ENCODE measurements around the gene NRG4. TPM values are rescaled to one million over a fixed set of nuclear protein-coding genes. Genes with fewer than 3 reads are reported as not detected.

The NRG4 gene
- polyA plus RNA-seq, 2 donors: 0.79 to 2.1 TPM

GRCh38 chr15:75930866-75931265 is 81.4 kb downstream of the NRG4 start:
- Histone ChIP-seq H3K27me3 (ENCODE audit: control insufficient read depth in 1 of 2, insufficient read depth in 2 of 2, low read length in 2 of 2) (no peaks in the 10 kb centered on the region), H3K36me3 (ENCODE audit: control insufficient read depth in 2 of 2, insufficient read depth in 2 of 2, low read length in 1 of 2) (no peaks in the 10 kb centered on the region), H3K4me3 (ENCODE audit: low read depth in 1 of 2, low read length in 2 of 2) (no peak overlapping the region), H3K9me3 (ENCODE audit: control insufficient read depth in 2 of 2, insufficient read depth in 1 of 2, low read depth in 1 of 2, low read length in 1 of 2) (no peaks in the 10 kb centered on the region), H3K4me1 (ENCODE audit: control insufficient read depth in 2 of 2, insufficient read depth in 2 of 2, low read length in 1 of 2) (no peaks in the 10 kb centered on the region), H3K27ac (ENCODE audit: low read depth in 2 of 2, low read length in 1 of 2) (no peak overlapping the region)
- 93 to 95% methylated on average over 2 of the region's 2 CpGs for WGBS, 2 donors

DNA sequence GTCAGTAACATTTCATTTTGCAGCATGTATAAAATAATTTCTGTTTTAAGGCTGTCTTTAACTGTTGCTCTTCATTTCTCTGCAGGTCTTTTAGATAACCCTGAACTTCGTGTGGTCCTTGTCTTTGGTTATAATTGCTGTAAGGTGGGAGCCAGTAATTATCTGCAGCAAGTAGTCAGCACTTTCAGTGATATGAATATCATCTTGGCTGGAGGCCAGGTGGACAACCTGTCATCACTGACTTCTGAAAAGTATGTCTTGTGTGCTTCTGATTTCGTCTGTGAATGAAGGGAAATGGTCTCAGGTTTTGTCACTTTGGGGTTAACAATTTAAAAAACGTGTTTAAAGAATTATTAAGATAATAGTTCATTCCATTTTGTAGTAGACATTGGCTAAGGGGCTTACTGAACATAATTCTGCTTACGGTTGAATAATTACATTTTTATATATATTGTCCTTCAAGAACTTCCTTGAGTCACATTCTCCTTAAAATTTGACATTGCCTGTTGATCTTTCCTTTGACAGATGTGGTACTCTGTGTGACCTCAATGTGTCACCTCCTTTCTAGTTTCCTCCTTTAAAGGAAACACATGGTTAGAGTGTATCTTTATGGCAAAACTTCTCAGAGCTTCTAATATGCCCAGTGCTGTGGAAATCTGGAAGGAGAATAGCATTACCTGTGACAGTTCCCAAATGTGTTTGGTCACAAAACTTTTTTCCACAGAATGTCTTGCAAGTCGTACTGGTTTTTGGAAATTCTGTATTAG is 82.2 kb downstream of the NRG4 start:
- H3K4me3 ChIP-seq (ENCODE audit: low read depth in 1 of 2, low read length in 2 of 2): no peak overlapping the region
- H3K36me3 ChIP-seq (ENCODE audit: control insufficient read depth in 2 of 2, insufficient read depth in 2 of 2, low read length in 1 of 2): no peaks in the 10 kb centered on the region
- H3K27ac ChIP-seq (ENCODE audit: low read depth in 2 of 2, low read length in 1 of 2): no peak overlapping the region
- no peaks in the 10 kb centered on the region for H3K4me1 ChIP-seq (ENCODE audit: control insufficient read depth in 2 of 2, insufficient read depth in 2 of 2, low read length in 1 of 2)
- 68 to 69% methylated on average over 5 of the region's 5 CpGs for WGBS, 2 donors
- no peaks in the 10 kb centered on the region for H3K27me3 ChIP-seq (ENCODE audit: control insufficient read depth in 1 of 2, insufficient read depth in 2 of 2, low read length in 2 of 2)
- no peaks in the 10 kb centered on the region for H3K9me3 ChIP-seq (ENCODE audit: control insufficient read depth in 2 of 2, insufficient read depth in 1 of 2, low read depth in 1 of 2, low read length in 1 of 2)

- H3K27me3 ChIP-seq (ENCODE audit: control insufficient read depth in 1 of 2, insufficient read depth in 2 of 2, low read length in 2 of 2): no peaks in the 10 kb centered on the region
- WGBS, 2 donors: 73 to 78% methylated on average over 9 of the region's 9 CpGs
- no peaks in the 10 kb centered on the region for H3K4me1 ChIP-seq (ENCODE audit: control insufficient read depth in 2 of 2, insufficient read depth in 2 of 2, low read length in 1 of 2)
- H3K9me3 ChIP-seq (ENCODE audit: control insufficient read depth in 2 of 2, insufficient read depth in 1 of 2, low read depth in 1 of 2, low read length in 1 of 2): no peaks in the 10 kb centered on the region
- no peak overlapping the region for H3K4me3 ChIP-seq (ENCODE audit: low read depth in 1 of 2, low read length in 2 of 2)
- H3K36me3 ChIP-seq (ENCODE audit: control insufficient read depth in 2 of 2, insufficient read depth in 2 of 2, low read length in 1 of 2): no peaks in the 10 kb centered on the region
- no peak overlapping the region for H3K27ac ChIP-seq (ENCODE audit: low read depth in 2 of 2, low read length in 1 of 2)
These were observed 83.3 kb downstream of the NRG4 start for GRCh38 chr15:75928680-75929608.

DNA sequence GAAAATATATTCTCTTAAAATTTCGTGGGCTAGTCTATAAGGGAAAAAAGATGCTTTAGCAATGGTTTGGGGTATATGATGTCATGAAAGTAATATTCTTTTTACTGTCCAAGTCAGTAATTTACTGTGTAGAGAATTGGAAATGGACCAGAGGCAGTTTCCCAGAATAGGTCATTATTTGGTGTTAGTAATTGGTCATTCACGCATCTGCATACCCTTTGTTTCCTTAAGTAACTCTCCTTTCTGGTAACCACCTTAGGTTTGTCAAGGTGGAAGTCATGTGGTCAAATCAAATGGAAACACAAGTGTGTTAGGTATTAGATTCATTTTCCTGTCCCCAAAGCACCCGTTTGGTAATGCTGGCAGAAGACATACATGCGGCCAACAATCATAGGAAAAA is 84.6 kb downstream of the NRG4 start:
- Histone ChIP-seq H3K27ac (ENCODE audit: low read depth in 2 of 2, low read length in 1 of 2) (no peak overlapping the region), H3K27me3 (ENCODE audit: control insufficient read depth in 1 of 2, insufficient read depth in 2 of 2, low read length in 2 of 2) (no peaks in the 10 kb centered on the region), H3K36me3 (ENCODE audit: control insufficient read depth in 2 of 2, insufficient read depth in 2 of 2, low read length in 1 of 2) (peaks cover 0 to 2% of the 10 kb centered on the region in 2 donors), H3K4me3 (ENCODE audit: low read depth in 1 of 2, low read length in 2 of 2) (no peak overlapping the region), H3K9me3 (ENCODE audit: control insufficient read depth in 2 of 2, insufficient read depth in 1 of 2, low read depth in 1 of 2, low read length in 1 of 2) (no peaks in the 10 kb centered on the region), H3K4me1 (ENCODE audit: control insufficient read depth in 2 of 2, insufficient read depth in 2 of 2, low read length in 1 of 2) (peaks cover 0 to under 1% of the 10 kb centered on the region in 2 donors)
- 86 to 87% methylated on average over 4 of the region's 4 CpGs for whole genome bisulfite sequencing, 2 donors

DNA sequence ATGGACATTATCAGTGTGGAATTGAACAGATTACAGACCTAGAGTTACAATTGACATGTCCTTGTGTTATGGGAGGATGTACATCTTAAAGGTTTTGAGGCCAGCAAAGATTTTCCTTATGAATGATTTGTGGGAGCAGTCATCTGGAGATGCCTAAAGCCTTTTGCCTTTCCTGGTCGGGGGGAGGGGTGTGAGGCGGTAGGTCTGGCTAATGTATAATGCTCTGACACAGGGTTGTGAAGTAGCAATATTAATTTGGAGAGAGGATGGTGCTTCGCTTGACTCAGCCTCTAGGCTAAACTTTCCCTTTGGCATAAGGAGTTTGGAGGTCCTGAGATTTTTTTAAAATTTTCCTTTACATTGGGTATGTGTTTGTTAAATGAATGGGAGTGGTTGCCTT is 85.3 kb downstream of the NRG4 start:
- WGBS, 2 donors: 96 to 97% methylated on average over 3 of the region's 3 CpGs
- no peak overlapping the region for H3K4me3 ChIP-seq (ENCODE audit: low read depth in 1 of 2, low read length in 2 of 2)
- H3K4me1 ChIP-seq (ENCODE audit: control insufficient read depth in 2 of 2, insufficient read depth in 2 of 2, low read length in 1 of 2): peaks cover 0 to 7% of the 10 kb centered on the region in 2 donors
- no peak overlapping the region for H3K27ac ChIP-seq (ENCODE audit: low read depth in 2 of 2, low read length in 1 of 2)
- H3K9me3 ChIP-seq (ENCODE audit: control insufficient read depth in 2 of 2, insufficient read depth in 1 of 2, low read depth in 1 of 2, low read length in 1 of 2): no peaks in the 10 kb centered on the region
- no peaks in the 10 kb centered on the region for H3K27me3 ChIP-seq (ENCODE audit: control insufficient read depth in 1 of 2, insufficient read depth in 2 of 2, low read length in 2 of 2)
- peaks cover 0 to 2% of the 10 kb centered on the region in 2 donors for H3K36me3 ChIP-seq (ENCODE audit: control insufficient read depth in 2 of 2, insufficient read depth in 2 of 2, low read length in 1 of 2)

DNA sequence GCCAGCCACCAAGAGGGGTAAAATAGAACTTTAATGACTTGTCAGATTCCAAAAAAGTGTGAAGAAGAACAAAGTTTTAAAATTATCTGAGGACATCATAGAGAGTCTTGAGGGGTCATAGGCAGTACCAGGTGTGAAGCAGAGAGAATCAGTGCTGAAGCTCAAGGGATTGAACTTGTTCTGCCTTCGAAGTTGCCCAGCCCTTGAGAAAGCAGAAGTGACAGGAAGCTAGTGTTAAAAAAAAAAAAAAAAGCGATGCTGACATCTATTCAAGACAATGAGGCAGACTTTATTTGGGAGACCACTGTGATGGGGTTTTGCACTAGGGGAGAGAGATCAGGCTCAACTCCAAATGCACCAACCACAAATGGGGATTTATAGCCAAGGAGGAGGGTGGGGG is 86.8 kb downstream of the NRG4 start:
- Histone ChIP-seq H3K27me3 (ENCODE audit: control insufficient read depth in 1 of 2, insufficient read depth in 2 of 2, low read length in 2 of 2) (no peaks in the 10 kb centered on the region), H3K27ac (ENCODE audit: low read depth in 2 of 2, low read length in 1 of 2) (no peak overlapping the region), H3K36me3 (ENCODE audit: control insufficient read depth in 2 of 2, insufficient read depth in 2 of 2, low read length in 1 of 2) (peaks cover 0 to 2% of the 10 kb centered on the region in 2 donors), H3K9me3 (ENCODE audit: control insufficient read depth in 2 of 2, insufficient read depth in 1 of 2, low read depth in 1 of 2, low read length in 1 of 2) (no peaks in the 10 kb centered on the region), H3K4me3 (ENCODE audit: low read depth in 1 of 2, low read length in 2 of 2) (no peak overlapping the region), H3K4me1 (ENCODE audit: control insufficient read depth in 2 of 2, insufficient read depth in 2 of 2, low read length in 1 of 2) (peaks cover 0 to 7% of the 10 kb centered on the region in 2 donors)
- WGBS, 2 donors: 83 to 85% methylated on average over 2 of the region's 2 CpGs

GRCh38 chr15:75924576-75924975 is 87.6 kb downstream of the NRG4 start:
- Histone ChIP-seq H3K36me3 (ENCODE audit: control insufficient read depth in 2 of 2, insufficient read depth in 2 of 2, low read length in 1 of 2) (peaks cover 0 to 2% of the 10 kb centered on the region in 2 donors), H3K4me1 (ENCODE audit: control insufficient read depth in 2 of 2, insufficient read depth in 2 of 2, low read length in 1 of 2) (peaks cover 0 to 7% of the 10 kb centered on the region in 2 donors), H3K9me3 (ENCODE audit: control insufficient read depth in 2 of 2, insufficient read depth in 1 of 2, low read depth in 1 of 2, low read length in 1 of 2) (no peaks in the 10 kb centered on the region), H3K27ac (ENCODE audit: low read depth in 2 of 2, low read length in 1 of 2) (no peak overlapping the region), H3K4me3 (ENCODE audit: low read depth in 1 of 2, low read length in 2 of 2) (no peak overlapping the region), H3K27me3 (ENCODE audit: control insufficient read depth in 1 of 2, insufficient read depth in 2 of 2, low read length in 2 of 2) (no peaks in the 10 kb centered on the region)
- 82 to 86% methylated on average over 1 of the region's 1 CpG for WGBS, 2 donors

- Histone ChIP-seq H3K4me3 (ENCODE audit: low read depth in 1 of 2, low read length in 2 of 2) (no peak overlapping the region), H3K36me3 (ENCODE audit: control insufficient read depth in 2 of 2, insufficient read depth in 2 of 2, low read length in 1 of 2) (peaks cover 0 to 2% of the 10 kb centered on the region in 2 donors), H3K27me3 (ENCODE audit: control insufficient read depth in 1 of 2, insufficient read depth in 2 of 2, low read length in 2 of 2) (no peaks in the 10 kb centered on the region), H3K4me1 (ENCODE audit: control insufficient read depth in 2 of 2, insufficient read depth in 2 of 2, low read length in 1 of 2) (peaks cover 0 to 7% of the 10 kb centered on the region in 2 donors), H3K27ac (ENCODE audit: low read depth in 2 of 2, low read length in 1 of 2) (no peak overlapping the region), H3K9me3 (ENCODE audit: control insufficient read depth in 2 of 2, insufficient read depth in 1 of 2, low read depth in 1 of 2, low read length in 1 of 2) (no peaks in the 10 kb centered on the region)
- 93 to 97% methylated on average over 4 of the region's 4 CpGs for WGBS, 2 donors
These were observed 88.5 kb downstream of the NRG4 start for GRCh38 chr15:75923756-75924155.

DNA sequence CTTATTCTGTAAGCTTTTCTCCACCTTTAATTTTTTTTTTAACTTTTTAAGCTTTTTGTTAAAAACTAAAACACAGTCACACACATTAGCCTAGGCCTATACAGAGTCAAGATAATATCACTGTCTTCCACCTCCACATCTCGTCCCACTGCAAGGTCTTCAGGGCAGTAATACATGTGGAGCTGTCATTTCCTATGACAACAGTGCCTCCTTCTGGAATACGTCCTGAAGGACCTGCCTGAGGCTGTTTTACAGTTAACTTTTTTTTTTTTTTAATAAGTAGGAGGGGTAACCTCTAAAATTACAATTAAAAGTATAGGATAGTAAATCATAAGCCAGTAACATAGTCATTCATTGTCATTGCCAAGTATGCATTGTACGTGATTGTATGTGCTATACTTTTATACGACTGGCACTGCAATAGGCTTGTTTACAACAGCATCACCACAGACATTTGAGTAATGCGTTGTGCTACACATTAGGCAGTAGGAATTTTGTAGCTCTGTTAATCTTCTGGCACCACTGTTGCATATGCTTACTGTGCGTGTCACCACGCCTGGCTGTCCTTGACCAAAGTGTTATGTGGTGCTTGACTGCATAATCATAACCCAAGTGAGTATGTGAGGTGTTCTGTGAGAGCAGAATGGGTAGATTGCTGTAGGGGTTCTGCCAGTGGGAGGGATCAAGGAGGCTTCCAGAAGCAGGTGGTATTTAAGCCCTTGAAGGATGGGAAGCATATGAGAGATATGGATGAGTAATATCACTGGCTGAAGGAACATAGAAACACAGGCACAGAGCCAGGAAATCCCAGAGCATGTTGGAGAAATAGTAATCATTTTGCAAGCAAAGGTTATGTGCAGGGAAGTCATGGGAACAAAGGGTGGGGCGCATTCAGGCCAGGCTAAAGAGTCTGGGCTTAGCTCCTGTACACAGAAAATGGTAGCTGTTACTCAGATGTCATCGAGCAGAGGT is 90.2 kb downstream of the NRG4 start:
- no peaks in the 10 kb centered on the region for H3K27me3 ChIP-seq (ENCODE audit: control insufficient read depth in 1 of 2, insufficient read depth in 2 of 2, low read length in 2 of 2)
- H3K36me3 ChIP-seq (ENCODE audit: control insufficient read depth in 2 of 2, insufficient read depth in 2 of 2, low read length in 1 of 2): peaks cover 0 to 2% of the 10 kb centered on the region in 2 donors
- 67 to 75% methylated on average over 9 of the region's 9 CpGs for WGBS, 2 donors
- H3K4me1 ChIP-seq (ENCODE audit: control insufficient read depth in 2 of 2, insufficient read depth in 2 of 2, low read length in 1 of 2): peaks cover 0 to 7% of the 10 kb centered on the region in 2 donors
- H3K4me3 ChIP-seq (ENCODE audit: low read depth in 1 of 2, low read length in 2 of 2): no peak overlapping the region
- H3K27ac ChIP-seq (ENCODE audit: low read depth in 2 of 2, low read length in 1 of 2): no peak overlapping the region
- H3K9me3 ChIP-seq (ENCODE audit: control insufficient read depth in 2 of 2, insufficient read depth in 1 of 2, low read depth in 1 of 2, low read length in 1 of 2): no peaks in the 10 kb centered on the region

Data from esophagus (tissue), 2 donors.